IMR-90 (cell line): ENCODE measurements around the gene DGKE. TPM values are rescaled to one million over a fixed set of nuclear protein-coding genes. Genes with fewer than 3 reads are reported as not detected.

ENCODE experiments used
- ATAC-seq: fragments of 200-7000 bp; cut with Tn5 transposase; 2 replicates; pipeline ENCODE4 v1.9.1; 2020; ENCODE audit warnings: low read depth, mild to moderate bottlenecking, moderate library complexity
- BruUV-seq: library from RNA; stranded (reverse); fragments of 400-500 nt; replicated peaks from 2 replicates; lab custom pipeline; 2021; lab: Mats Ljungman, UMichigan
- CTCF ChIA-PET: fragments of 300-600 bp; formaldehyde crosslinking; extraction: SDS; loops from one replicate; lab custom pipeline; 2021; ENCODE audit warnings: antibody characterized with exemption; lab: Yijun Ruan, JAX
- POLR2A ChIA-PET: fragments of 300-600 bp; sonication (Branson Sonifier 250); formaldehyde crosslinking; loops from one replicate; lab custom pipeline; 2022; ENCODE audit warnings: antibody characterized with exemption; ENCODE audit not compliant: unreplicated experiment; lab: Charles Lee
- DNase-seq: peaks from one replicate; pipeline ENCODE4 v3.0.0; 2013
- H2AFZ ChIP-seq: replicated peaks from 2 replicates; pipeline ENCODE3; 2013; ENCODE audit warnings: low read length, mild to moderate bottlenecking; ENCODE audit not compliant: poor library complexity
- H2AK5ac ChIP-seq: 2 replicates; pipeline ENCODE4 v1.6.1; 2013; ENCODE audit warnings: low read depth, low read length, inconsistent platforms
- H2AK9ac ChIP-seq: replicated peaks from 2 replicates; pipeline ENCODE3; 2013; ENCODE audit warnings: mild to moderate bottlenecking, low read depth, low read length, moderate library complexity; ENCODE audit not compliant: poor library complexity
- H2BK120ac ChIP-seq: 2 replicates; pipeline ENCODE4 v1.6.1; 2013; ENCODE audit warnings: low read depth, low read length, inconsistent platforms
- H2BK15ac ChIP-seq: 3 replicates; pipeline ENCODE4 v1.6.1; 2013; ENCODE audit warnings: low read depth, low read length, inconsistent platforms
- H2BK20ac ChIP-seq: 2 replicates; pipeline ENCODE4 v1.6.1; 2013; ENCODE audit warnings: low read depth, mild to moderate bottlenecking, inconsistent platforms, low read length, moderate library complexity
- H2BK5ac ChIP-seq: 2 replicates; pipeline ENCODE4 v1.6.1; 2013; ENCODE audit warnings: mild to moderate bottlenecking, low read depth, low read length, inconsistent platforms; ENCODE audit not compliant: poor library complexity, severe bottlenecking
- H3K14ac ChIP-seq: replicated peaks from 2 replicates; pipeline ENCODE4 v1.6.1; 2013; ENCODE audit warnings: low read depth, low read length, inconsistent platforms
- H3K18ac ChIP-seq: 2 replicates; pipeline ENCODE4 v1.6.1; 2013; ENCODE audit warnings: low read depth, low read length, control low read depth
- H3K23ac ChIP-seq: 2 replicates; pipeline ENCODE4 v1.6.1; 2013; ENCODE audit warnings: low read depth, low read length, inconsistent platforms
- H3K27ac ChIP-seq: 2 replicates; pipeline ENCODE4 v1.5.1; 2013; ENCODE audit warnings: mild to moderate bottlenecking, control low read depth, low read length; ENCODE audit not compliant: insufficient read depth
- H3K27me3 ChIP-seq: 2 replicates; pipeline ENCODE4 v1.6.1; 2013; ENCODE audit warnings: low read length; ENCODE audit not compliant: control insufficient read depth, insufficient read depth
- H3K36me3 ChIP-seq: 2 replicates; pipeline ENCODE4 v1.6.1; 2013; ENCODE audit warnings: low read length, mixed read lengths; ENCODE audit not compliant: control insufficient read depth, insufficient read depth
- H3K4ac ChIP-seq: 2 replicates; pipeline ENCODE4 v1.6.1; 2013; ENCODE audit warnings: low read depth, low read length, inconsistent platforms
- H3K4me1 ChIP-seq: 2 replicates; pipeline ENCODE4 v1.6.1; 2013; ENCODE audit warnings: low read length, mixed read lengths; ENCODE audit not compliant: control insufficient read depth, insufficient read depth
- H3K4me2 ChIP-seq: 2 replicates; pipeline ENCODE4 v1.6.1; 2013; ENCODE audit warnings: low read depth, mild to moderate bottlenecking, control low read depth, low read length, moderate library complexity
- H3K4me3 ChIP-seq: 2 replicates; pipeline ENCODE4 v1.5.1; 2013; ENCODE audit warnings: low read depth, mild to moderate bottlenecking, control low read depth, low read length, moderate library complexity; ENCODE audit not compliant: insufficient read depth
- H3K56ac ChIP-seq: 2 replicates; pipeline ENCODE4 v1.6.1; 2013; ENCODE audit warnings: low read length, inconsistent platforms; ENCODE audit not compliant: insufficient read depth; ENCODE audit errors: extremely low read depth
- H3K79me1 ChIP-seq, 2 experiments: 2 replicates each; pipeline ENCODE4 v1.6.1; 2013; ENCODE audit warnings: low read length in 2 of 2, inconsistent platforms in 1 of 2, low read depth in 1 of 2
- H3K9ac ChIP-seq: 2 replicates; pipeline ENCODE4 v1.6.1; 2013; ENCODE audit warnings: low read depth, low read length, control low read depth
- H3K9me1 ChIP-seq: 2 replicates; pipeline ENCODE4 v1.6.1; 2013; ENCODE audit warnings: low read length, inconsistent platforms; ENCODE audit not compliant: insufficient read depth
- H3K9me3 ChIP-seq: 2 replicates; pipeline ENCODE4 v1.6.1; 2013; ENCODE audit warnings: low read length; ENCODE audit not compliant: control insufficient read depth, insufficient read depth
- H4K20me1 ChIP-seq: 2 replicates; pipeline ENCODE4 v1.6.1; 2013; ENCODE audit warnings: low read length, inconsistent platforms; ENCODE audit not compliant: insufficient read depth
- H4K5ac ChIP-seq: 2 replicates; pipeline ENCODE4 v1.6.1; 2013; ENCODE audit warnings: mild to moderate bottlenecking, low read depth, low read length, control low read depth
- H4K8ac ChIP-seq, 2 experiments: 2 replicates each; pipeline ENCODE4 v1.6.1; 2013; ENCODE audit warnings: low read depth in 2 of 2, low read length in 2 of 2, control low read depth in 1 of 2, inconsistent platforms in 1 of 2
- H4K91ac ChIP-seq: 2 replicates; pipeline ENCODE4 v1.6.1; 2013; ENCODE audit warnings: low read depth, low read length, inconsistent platforms; ENCODE audit not compliant: insufficient read depth
- FOS ChIP-seq: fragments of 150-350 bp; IDR thresholded peaks from 2 replicates; pipeline ENCODE4 v1.6.1; 2016; ENCODE audit warnings: low read depth, low read length
- MXI1 ChIP-seq: IDR thresholded peaks from 2 replicates; pipeline ENCODE4 v1.6.1; 2012; ENCODE audit warnings: low read depth, mild to moderate bottlenecking, low read length, moderate library complexity, borderline replicate concordance
- dilution Hi-C: fragments of 300-500 bp; cut with HindIII; formaldehyde crosslinking; loops from one replicate; pipeline ENCODE4 v1.14.3; 2018; ENCODE audit warnings: low sequenced_read_pairs; ENCODE audit not compliant: unreplicated experiment
- in situ Hi-C: fragments of 300-500 bp; cut with MboI; formaldehyde crosslinking; loops from 3 replicates; pipeline ENCODE4 v1.14.3; 2019; ENCODE audit warnings: low sequenced_read_pairs, inconsistent platforms, mixed read lengths
- intact Hi-C: fragments of 100-400 bp; cut with micrococcal nuclease; formaldehyde crosslinking; loops from 2 replicates; pipeline ENCODE4 v1.10.0; 2022
- polyA plus RNA-seq, 3 experiments: library from polyadenylated mRNA; depleted of rRNA; stranded (reverse); fragments of >200 nt; gene quantifications; 2 replicates each; pipeline ENCODE4 v1.2.3, GENCODE V29; 2012; ENCODE audit warnings: low replicate concordance in 1 of 3
- total RNA-seq: library from RNA; depleted of rRNA; stranded (reverse); fragments of >200 nt; gene quantifications from 2 replicates; pipeline ENCODE4 v1.2.3, GENCODE V29; 2012

Gene DGKE
- total and polyA plus RNA-seq, 2 of the 4 experiments (the other 2 are of a cell fraction) = 3.9 to 5.0 TPM

- H4K20me1 ChIP-seq = no peaks in the 10 kb centered on the region
- TF ChIP-seq FOS (no peak), MXI1 (no peak)
- no peak overlapping the region for H3K4me3 ChIP-seq
- no peak overlapping the region for H2BK5ac ChIP-seq
- no peak overlapping the region for H2BK20ac ChIP-seq
- H4K5ac ChIP-seq = no peak overlapping the region
- CTCF ChIA-PET = interaction anchor here (0.6 kb wide), 1 partner anchor 1134 kb away, joined by 5 read pairs; no protein-coding TSS in a partner anchor
- H3K79me1 ChIP-seq = no peaks in the 10 kb centered on the region
- no peak overlapping the region for H3K23ac ChIP-seq
- in situ Hi-C loops = no loop called here
- H4K8ac ChIP-seq = no peak overlapping the region
- POLR2A ChIA-PET = no interaction called here
- no peak overlapping the region for H3K56ac ChIP-seq
- no peak overlapping the region for H3K4me2 ChIP-seq
- intact Hi-C loops = no loop called here
- H2AFZ ChIP-seq = no peak overlapping the region
- H3K4me1 ChIP-seq = no peaks in the 10 kb centered on the region; the same call in 1 of the 2 replicates
- ATAC-seq = peak; percentile 56
- H3K9me1 ChIP-seq = no peaks in the 10 kb centered on the region; the same call in 1 of the 2 replicates
- dilution Hi-C loops = no loop called here
- H3K4ac ChIP-seq = no peak overlapping the region
- DNase-seq = no peak
- H2AK9ac ChIP-seq = no peak overlapping the region
- H3K14ac ChIP-seq = no peak overlapping the region
- no peak overlapping the region for H3K27ac ChIP-seq
- H2BK120ac ChIP-seq = no peak overlapping the region
- H3K36me3 ChIP-seq = no peaks in the 10 kb centered on the region
- BruUV-seq = no TSS peak
- no peak overlapping the region for H3K18ac ChIP-seq
- H3K9me3 ChIP-seq = no peaks in the 10 kb centered on the region
- no peak overlapping the region for H2BK15ac ChIP-seq
- no peak overlapping the region for H2AK5ac ChIP-seq
- peaks cover 3% of the 10 kb centered on the region; the same call in 1 of the 2 replicates for H3K27me3 ChIP-seq
- no peak overlapping the region for H3K9ac ChIP-seq
- H4K91ac ChIP-seq = no peak overlapping the region
These were observed 40.4 kb upstream of the DGKE start for GRCh38 chr17:56793531-56793930.
